ENCODE data around the gene PRKG1. TPM values are rescaled to one million over a fixed set of nuclear protein-coding genes. Genes with fewer than 3 reads are reported as not detected.

The PRKG1 gene
- total RNA-seq, 1 experiment from 2014 or later, result 7.4 TPM

DNA sequence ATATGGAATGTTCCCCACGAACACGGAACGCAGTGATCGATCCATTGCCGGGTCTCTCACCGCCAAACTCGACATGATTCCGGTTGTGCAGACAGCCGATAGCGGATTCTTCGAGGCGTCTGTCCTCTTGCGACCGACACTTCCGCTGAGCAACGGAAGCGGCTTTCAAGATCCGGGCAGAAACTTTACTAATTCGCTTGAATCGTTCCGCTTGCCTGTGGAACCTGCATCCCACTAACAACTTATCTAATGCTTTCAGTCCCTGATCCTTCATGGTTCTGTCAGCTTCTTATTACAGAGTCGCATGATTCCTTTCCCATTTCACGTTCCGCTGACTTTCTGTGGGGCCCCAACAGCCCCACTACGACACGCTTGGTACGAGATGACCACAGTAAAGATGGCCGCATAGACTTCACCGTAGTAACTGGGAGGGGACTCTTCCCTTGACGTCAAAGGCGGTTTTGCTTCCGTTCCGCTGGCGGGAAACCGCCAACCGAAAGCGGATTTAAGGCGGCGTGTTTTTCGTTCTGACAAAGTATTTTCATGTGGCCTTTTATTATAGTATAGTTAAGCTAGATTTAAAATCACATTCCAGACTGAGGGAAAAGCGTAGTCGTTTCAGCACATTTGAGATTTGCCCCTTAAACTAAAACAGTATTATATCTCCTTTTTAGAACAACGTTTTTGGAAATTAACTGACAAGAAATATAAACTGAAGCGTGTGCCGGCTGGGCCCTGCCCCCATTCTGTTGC is 625.4 kb downstream of the PRKG1 start, which contains the start of gene CSTF2T:
Gene CSTF2T (minus strand): TSS at position 121 of the 753 bp plus-strand sequence. CDS start 46 bp downstream, at position 75.
- peaks cover 25% of the 10 kb centered on the region; the same call in 1 of the 2 replicates for H4K20me1 ChIP-seq (ENCODE audit: low read length)
- peak within 1 kb of the TSS; percentile 91 for H2AFZ ChIP-seq (ENCODE audit: low read length)
- peak within 1 kb of the TSS; percentile 86 for H3K4me2 ChIP-seq (ENCODE audit: low read length)
- peak within 1 kb of the TSS; percentile 78 for H3K27ac ChIP-seq (ENCODE audit: low read length)
- H3K4me1 ChIP-seq (ENCODE audit: insufficient read depth, low read length), result peaks cover 32% of the 10 kb centered on the region
- intact Hi-C loops (cut with micrococcal nuclease), result loop anchor here (1.0 to 10.0 kb wide), 6 partner anchors 57 to 515 kb away; no protein-coding TSS in a partner anchor
- POLR2A ChIA-PET (ENCODE audit: unreplicated experiment), result interaction anchor here (0.7 to 0.9 kb wide), 2 partner anchors 625 to 723 kb away, joined by 3 to 6 read pairs; no protein-coding TSS in a partner anchor
- CTCF ChIA-PET, result interaction anchor here (0.6 kb wide), 1 partner anchor 129 kb away, joined by 3 read pairs; no protein-coding TSS in a partner anchor
- H3K36me3 ChIP-seq (ENCODE audit: low read depth, low read length), result peaks cover 21% of the 10 kb centered on the region
- BruUV-seq (replicated peaks), result no TSS peak
- ATAC-seq (peak; percentile 91), DNase-seq (peak; percentile 99)
- H3K4me3 ChIP-seq (ENCODE audit: low read length), result peak within 1 kb of the TSS; percentile 74
- peak within 1 kb of the TSS; percentile 86 for H3K9ac ChIP-seq (ENCODE audit: low read length)
- H3K27me3 ChIP-seq (ENCODE audit: low read length), result no peaks in the 10 kb centered on the region
- H3K9me2 ChIP-seq (replicated peaks; ENCODE audit: low read length), result no peaks in the 10 kb centered on the region
- TF ChIP-seq, protein P1, sequence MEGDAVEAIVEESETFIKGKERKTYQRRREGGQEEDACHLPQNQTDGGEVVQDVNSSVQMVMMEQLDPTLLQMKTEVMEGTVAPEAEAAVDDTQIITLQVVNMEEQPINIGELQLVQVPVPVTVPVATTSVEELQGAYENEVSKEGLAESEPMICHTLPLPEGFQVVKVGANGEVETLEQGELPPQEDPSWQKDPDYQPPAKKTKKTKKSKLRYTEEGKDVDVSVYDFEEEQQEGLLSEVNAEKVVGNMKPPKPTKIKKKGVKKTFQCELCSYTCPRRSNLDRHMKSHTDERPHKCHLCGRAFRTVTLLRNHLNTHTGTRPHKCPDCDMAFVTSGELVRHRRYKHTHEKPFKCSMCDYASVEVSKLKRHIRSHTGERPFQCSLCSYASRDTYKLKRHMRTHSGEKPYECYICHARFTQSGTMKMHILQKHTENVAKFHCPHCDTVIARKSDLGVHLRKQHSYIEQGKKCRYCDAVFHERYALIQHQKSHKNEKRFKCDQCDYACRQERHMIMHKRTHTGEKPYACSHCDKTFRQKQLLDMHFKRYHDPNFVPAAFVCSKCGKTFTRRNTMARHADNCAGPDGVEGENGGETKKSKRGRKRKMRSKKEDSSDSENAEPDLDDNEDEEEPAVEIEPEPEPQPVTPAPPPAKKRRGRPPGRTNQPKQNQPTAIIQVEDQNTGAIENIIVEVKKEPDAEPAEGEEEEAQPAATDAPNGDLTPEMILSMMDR (conservative IDR thresholded peaks at IDR 0.05; ENCODE audit: low read depth, low read length), result no peak
- no peak for TF ChIP-seq EZH2 (IDR thresholded peaks at IDR 0.05; ENCODE audit: low read length, unreplicated experiment)
- no peak for TF ChIP-seq EZH2phosphoT487 (IDR thresholded peaks at IDR 0.05; ENCODE audit: borderline replicate concordance, low read length)
- H3F3A ChIP-seq (ENCODE audit: low read length, unreplicated experiment), result no peaks in the 10 kb centered on the region
- H3K9me3 ChIP-seq (ENCODE audit: low read length), result no peaks in the 10 kb centered on the region
- H3K79me2 ChIP-seq (ENCODE audit: low read length), result peaks cover 41% of the 10 kb centered on the region

DNA sequence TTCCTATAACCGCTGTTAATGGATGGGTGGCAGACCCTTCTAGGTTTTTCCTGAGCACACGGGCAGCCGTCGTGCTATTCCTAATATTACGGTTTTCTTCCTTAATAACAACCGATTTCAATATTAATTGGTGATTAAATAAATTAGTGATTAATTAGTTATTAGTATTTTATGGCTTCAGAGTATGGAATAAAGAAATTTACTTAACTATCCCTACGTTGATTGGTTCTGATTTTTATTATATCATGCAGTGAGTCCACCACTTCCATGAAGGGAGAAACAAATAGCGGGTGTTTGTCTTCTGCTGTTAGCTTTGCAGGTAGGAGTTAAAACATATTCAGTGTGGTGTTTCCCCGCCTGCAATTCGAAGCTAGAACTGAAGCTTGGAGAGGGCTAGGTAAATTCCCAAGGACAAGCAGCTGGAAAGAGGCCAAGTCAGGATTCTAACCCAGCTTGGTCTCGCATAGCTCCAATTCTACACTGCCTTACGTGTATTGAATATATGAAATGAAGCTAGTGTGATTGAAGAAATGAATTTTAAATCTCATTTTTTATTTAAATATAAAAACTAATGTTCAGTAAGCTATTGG is 626.0 kb downstream of the PRKG1 start:
- ATAC-seq (peak; percentile 17), DNase-seq (peak; percentile 60)
- Histone ChIP-seq H3K79me2 (ENCODE audit: low read length) (peaks cover 41% of the 10 kb centered on the region), H3K27ac (ENCODE audit: low read length) (peak overlapping the region; percentile 78), H3K4me3 (ENCODE audit: low read length) (peak overlapping the region; percentile 74), H3K9ac (ENCODE audit: low read length) (peak overlapping the region; percentile 86), H3K4me2 (ENCODE audit: low read length) (peak overlapping the region; percentile 86), H3K27me3 (ENCODE audit: low read length) (no peaks in the 10 kb centered on the region), H3F3A (ENCODE audit: low read length, unreplicated experiment) (no peaks in the 10 kb centered on the region), H4K20me1 (ENCODE audit: low read length) (peaks cover 25% of the 10 kb centered on the region; the same call in 1 of the 2 replicates), H3K9me3 (ENCODE audit: low read length) (no peaks in the 10 kb centered on the region), H3K36me3 (ENCODE audit: low read depth, low read length) (peaks cover 21% of the 10 kb centered on the region), H3K4me1 (ENCODE audit: insufficient read depth, low read length) (peaks cover 32% of the 10 kb centered on the region), H3K9me2 (replicated peaks; ENCODE audit: low read length) (no peaks in the 10 kb centered on the region), H2AFZ (ENCODE audit: low read length) (peak overlapping the region; percentile 91)
- intact Hi-C loops (cut with micrococcal nuclease), result loop anchor here (10.0 kb wide), 1 partner anchor 514 kb away; no protein-coding TSS in a partner anchor
- no peak for TF ChIP-seq EZH2 (IDR thresholded peaks at IDR 0.05; ENCODE audit: low read length, unreplicated experiment)
- TF ChIP-seq, protein P1 (conservative IDR thresholded peaks at IDR 0.05; ENCODE audit: low read depth, low read length), result no peak
- no peak for TF ChIP-seq EZH2phosphoT487 (IDR thresholded peaks at IDR 0.05; ENCODE audit: borderline replicate concordance, low read length)
- ChIA-PET POLR2A (ENCODE audit: unreplicated experiment) (interaction anchor here (0.7 to 0.9 kb wide), 2 partner anchors 625 to 724 kb away, joined by 3 to 6 read pairs; no protein-coding TSS in a partner anchor), CTCF (interaction anchor here (0.6 kb wide), 1 partner anchor 128 kb away, joined by 3 read pairs; no protein-coding TSS in a partner anchor)
- BruUV-seq (replicated peaks), result TSS peak; percentile 93
